ENCODE results near the gene NR2C2AP. TPM values are rescaled to one million over a fixed set of nuclear protein-coding genes. Genes with fewer than 3 reads are reported as not detected.

NR2C2AP gene
- total and polyA plus RNA-seq, 2 of the 13 experiments (the other 11 are each of a cell fraction or from before 2014, with no cell fraction given): 12.2 to 26.8 TPM

DNA sequence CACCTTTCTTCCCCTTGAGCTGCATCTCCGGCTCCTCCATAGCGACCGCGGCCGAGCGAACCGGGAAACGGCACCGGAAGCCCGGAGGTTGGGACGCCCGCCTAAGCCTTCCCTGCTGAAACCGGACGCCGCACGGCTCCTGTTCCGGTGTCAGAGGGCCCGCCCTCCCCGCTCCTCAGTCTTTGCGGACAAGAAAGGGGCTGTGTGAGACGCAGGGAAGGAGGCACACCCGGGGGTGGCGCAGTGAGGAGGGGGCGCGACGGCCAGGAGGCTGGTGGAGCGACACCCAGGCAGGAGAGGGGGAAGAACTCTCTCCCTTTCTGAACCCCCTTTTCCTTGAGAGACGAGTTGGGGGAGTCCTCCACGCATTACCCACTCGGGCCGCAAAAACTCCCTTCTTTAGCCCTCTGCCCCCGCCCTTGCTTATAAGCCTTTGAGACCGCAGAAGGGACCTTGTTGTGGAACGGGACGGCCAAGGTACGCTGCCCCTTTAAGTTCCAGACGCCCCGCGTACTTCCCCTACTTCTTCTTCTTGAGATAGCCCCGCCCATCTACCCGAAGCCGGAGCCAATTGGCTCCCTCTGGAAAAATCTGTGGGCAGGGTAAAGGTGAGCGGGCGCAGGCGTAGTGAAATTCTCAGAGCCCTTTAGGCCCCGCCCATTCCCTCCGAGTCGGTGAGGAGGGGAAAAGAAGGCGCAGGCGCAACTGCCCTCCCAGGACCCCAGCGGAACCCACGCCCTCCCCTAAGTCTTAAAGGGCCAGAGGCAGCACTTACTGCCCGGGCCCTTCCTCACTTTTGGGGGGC is 10.9 kb downstream of the NR2C2AP start, which contains the start of the genes BORCS8 and RFXANK (continued):
- TF ChIP-seq, protein P1, sequence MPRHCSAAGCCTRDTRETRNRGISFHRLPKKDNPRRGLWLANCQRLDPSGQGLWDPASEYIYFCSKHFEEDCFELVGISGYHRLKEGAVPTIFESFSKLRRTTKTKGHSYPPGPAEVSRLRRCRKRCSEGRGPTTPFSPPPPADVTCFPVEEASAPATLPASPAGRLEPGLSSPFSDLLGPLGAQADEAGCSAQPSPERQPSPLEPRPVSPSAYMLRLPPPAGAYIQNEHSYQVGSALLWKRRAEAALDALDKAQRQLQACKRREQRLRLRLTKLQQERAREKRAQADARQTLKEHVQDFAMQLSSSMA (CRISPR knock-in tag; IDR thresholded peaks at IDR 0.05): peak; percentile 37; the same call in 1 of the 2 replicates
- TF ChIP-seq SMYD3 (CRISPR knock-in tag; IDR thresholded peaks at IDR 0.05) (no peak), ZC3H13 (CRISPR knock-in tag; IDR thresholded peaks at IDR 0.05) (peak; percentile 57; the same call in 1 of the 2 replicates), ZBTB21 (CRISPR knock-in tag; IDR thresholded peaks at IDR 0.05) (no peak), POLR2G (IDR thresholded peaks at IDR 0.05; ENCODE audit: low read depth, low read length) (peak; percentile 77), KDM4B (CRISPR knock-in tag; IDR thresholded peaks at IDR 0.05) (peak; percentile 19; the same call in 1 of the 2 replicates), ZNF253 (CRISPR knock-in tag; IDR thresholded peaks at IDR 0.05; ENCODE audit: borderline replicate concordance) (no peak), ZNF235 (CRISPR knock-in tag; IDR thresholded peaks at IDR 0.05; ENCODE audit: borderline replicate concordance) (0 out of 2 replicates have a peak, but pooled peaks have one; percentile 78), HNRNPL (IDR thresholded peaks at IDR 0.05; ENCODE audit: low read depth, low read length) (peak; percentile 46; the same call in 1 of the 2 replicates), ZNF383 (CRISPR knock-in tag; IDR thresholded peaks at IDR 0.05; ENCODE audit: borderline replicate concordance) (no peak), NFATC3 (CRISPR knock-in tag; IDR thresholded peaks at IDR 0.05) (no peak)
- TF ChIP-seq, protein P2, sequence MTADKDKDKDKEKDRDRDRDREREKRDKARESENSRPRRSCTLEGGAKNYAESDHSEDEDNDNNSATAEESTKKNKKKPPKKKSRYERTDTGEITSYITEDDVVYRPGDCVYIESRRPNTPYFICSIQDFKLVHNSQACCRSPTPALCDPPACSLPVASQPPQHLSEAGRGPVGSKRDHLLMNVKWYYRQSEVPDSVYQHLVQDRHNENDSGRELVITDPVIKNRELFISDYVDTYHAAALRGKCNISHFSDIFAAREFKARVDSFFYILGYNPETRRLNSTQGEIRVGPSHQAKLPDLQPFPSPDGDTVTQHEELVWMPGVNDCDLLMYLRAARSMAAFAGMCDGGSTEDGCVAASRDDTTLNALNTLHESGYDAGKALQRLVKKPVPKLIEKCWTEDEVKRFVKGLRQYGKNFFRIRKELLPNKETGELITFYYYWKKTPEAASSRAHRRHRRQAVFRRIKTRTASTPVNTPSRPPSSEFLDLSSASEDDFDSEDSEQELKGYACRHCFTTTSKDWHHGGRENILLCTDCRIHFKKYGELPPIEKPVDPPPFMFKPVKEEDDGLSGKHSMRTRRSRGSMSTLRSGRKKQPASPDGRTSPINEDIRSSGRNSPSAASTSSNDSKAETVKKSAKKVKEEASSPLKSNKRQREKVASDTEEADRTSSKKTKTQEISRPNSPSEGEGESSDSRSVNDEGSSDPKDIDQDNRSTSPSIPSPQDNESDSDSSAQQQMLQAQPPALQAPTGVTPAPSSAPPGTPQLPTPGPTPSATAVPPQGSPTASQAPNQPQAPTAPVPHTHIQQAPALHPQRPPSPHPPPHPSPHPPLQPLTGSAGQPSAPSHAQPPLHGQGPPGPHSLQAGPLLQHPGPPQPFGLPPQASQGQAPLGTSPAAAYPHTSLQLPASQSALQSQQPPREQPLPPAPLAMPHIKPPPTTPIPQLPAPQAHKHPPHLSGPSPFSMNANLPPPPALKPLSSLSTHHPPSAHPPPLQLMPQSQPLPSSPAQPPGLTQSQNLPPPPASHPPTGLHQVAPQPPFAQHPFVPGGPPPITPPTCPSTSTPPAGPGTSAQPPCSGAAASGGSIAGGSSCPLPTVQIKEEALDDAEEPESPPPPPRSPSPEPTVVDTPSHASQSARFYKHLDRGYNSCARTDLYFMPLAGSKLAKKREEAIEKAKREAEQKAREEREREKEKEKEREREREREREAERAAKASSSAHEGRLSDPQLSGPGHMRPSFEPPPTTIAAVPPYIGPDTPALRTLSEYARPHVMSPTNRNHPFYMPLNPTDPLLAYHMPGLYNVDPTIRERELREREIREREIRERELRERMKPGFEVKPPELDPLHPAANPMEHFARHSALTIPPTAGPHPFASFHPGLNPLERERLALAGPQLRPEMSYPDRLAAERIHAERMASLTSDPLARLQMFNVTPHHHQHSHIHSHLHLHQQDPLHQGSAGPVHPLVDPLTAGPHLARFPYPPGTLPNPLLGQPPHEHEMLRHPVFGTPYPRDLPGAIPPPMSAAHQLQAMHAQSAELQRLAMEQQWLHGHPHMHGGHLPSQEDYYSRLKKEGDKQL (CRISPR knock-in tag; IDR thresholded peaks at IDR 0.05; ENCODE audit: low read depth): no peak
- TF ChIP-seq, protein P3, sequence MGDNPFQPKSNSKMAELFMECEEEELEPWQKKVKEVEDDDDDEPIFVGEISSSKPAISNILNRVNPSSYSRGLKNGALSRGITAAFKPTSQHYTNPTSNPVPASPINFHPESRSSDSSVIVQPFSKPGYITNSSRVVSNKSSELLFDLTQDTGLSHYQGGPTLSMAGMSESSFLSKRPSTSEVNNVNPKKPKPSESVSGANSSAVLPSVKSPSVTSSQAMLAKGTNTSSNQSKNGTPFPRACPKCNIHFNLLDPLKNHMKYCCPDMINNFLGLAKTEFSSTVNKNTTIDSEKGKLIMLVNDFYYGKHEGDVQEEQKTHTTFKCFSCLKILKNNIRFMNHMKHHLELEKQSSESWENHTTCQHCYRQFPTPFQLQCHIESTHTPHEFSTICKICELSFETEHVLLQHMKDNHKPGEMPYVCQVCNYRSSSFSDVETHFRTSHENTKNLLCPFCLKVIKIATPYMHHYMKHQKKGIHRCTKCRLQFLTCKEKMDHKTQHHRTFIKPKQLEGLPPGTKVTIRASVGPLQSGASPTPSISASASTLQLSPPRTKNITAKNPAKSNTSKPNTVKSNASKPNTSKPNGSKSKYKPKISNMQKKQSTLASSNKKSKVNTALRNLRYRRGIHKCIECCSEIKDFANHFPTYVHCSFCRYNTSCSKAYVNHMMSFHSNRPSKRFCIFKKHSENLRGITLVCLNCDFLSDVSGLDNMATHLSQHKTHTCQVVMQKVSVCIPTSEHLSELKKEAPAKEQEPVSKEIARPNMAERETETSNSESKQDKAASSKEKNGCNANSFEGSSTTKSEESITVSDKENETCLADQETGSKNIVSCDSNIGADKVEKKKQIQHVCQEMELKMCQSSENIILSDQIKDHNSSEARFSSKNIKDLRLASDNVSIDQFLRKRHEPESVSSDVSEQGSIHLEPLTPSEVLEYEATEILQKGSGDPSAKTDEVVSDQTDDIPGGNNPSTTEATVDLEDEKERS (CRISPR knock-in tag; IDR thresholded peaks at IDR 0.05): peak; percentile 61; the same call in 1 of the 2 replicates
- TF ChIP-seq, protein P4, sequence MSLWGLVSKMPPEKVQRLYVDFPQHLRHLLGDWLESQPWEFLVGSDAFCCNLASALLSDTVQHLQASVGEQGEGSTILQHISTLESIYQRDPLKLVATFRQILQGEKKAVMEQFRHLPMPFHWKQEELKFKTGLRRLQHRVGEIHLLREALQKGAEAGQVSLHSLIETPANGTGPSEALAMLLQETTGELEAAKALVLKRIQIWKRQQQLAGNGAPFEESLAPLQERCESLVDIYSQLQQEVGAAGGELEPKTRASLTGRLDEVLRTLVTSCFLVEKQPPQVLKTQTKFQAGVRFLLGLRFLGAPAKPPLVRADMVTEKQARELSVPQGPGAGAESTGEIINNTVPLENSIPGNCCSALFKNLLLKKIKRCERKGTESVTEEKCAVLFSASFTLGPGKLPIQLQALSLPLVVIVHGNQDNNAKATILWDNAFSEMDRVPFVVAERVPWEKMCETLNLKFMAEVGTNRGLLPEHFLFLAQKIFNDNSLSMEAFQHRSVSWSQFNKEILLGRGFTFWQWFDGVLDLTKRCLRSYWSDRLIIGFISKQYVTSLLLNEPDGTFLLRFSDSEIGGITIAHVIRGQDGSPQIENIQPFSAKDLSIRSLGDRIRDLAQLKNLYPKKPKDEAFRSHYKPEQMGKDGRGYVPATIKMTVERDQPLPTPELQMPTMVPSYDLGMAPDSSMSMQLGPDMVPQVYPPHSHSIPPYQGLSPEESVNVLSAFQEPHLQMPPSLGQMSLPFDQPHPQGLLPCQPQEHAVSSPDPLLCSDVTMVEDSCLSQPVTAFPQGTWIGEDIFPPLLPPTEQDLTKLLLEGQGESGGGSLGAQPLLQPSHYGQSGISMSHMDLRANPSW (CRISPR knock-in tag; IDR thresholded peaks at IDR 0.05; ENCODE audit: borderline replicate concordance): 0 out of 2 replicates have a peak, but pooled peaks have one; percentile 62

All from HepG2 (cell line).